CD4-positive, alpha-beta T cell treated with Interleukin-15 for 1 hour (primary cell): ENCODE measurements around the gene PLOD2.

Experiments used
- DNase-seq: peaks from one replicate; pipeline ENCODE4 v3.0.0-alpha.2; 2020

PLOD2 gene

DNA sequence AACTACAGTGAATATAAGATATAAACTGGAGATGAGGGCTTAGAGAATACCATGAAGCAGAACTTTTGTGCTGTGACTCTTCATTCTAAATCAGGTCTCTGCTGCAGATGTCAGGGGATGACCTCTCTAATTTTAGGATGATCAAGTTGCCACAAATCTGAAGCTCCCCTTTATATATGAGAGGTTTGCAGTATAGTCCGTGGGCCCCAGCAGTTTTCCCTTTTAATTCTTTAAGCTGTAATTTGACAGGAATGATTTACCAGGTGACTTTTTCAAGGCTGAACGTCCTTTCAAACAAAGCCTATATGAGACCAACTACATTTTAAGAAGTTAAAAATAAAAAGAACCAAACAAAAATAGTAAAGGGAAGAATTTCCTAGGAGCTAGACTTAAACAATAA, 4.9 kb upstream of the PLOD2 start:
- DNase-seq: no peak

- no peak for DNase-seq
Measured at GRCh38 chr3:146164971-146165769, 4.2 kb upstream of the PLOD2 start.

GRCh38 chr3:146164506-146164905, 3.5 kb upstream of the PLOD2 start:
- no peak for DNase-seq

GRCh38 chr3:146164071-146164470, 3.1 kb upstream of the PLOD2 start:
- no peak for DNase-seq

GRCh38 chr3:146163584-146163983, 2.6 kb upstream of the PLOD2 start:
- no peak for DNase-seq

GRCh38 chr3:146162561-146162960, 1.6 kb upstream of the PLOD2 start:
- DNase-seq: no peak

DNA sequence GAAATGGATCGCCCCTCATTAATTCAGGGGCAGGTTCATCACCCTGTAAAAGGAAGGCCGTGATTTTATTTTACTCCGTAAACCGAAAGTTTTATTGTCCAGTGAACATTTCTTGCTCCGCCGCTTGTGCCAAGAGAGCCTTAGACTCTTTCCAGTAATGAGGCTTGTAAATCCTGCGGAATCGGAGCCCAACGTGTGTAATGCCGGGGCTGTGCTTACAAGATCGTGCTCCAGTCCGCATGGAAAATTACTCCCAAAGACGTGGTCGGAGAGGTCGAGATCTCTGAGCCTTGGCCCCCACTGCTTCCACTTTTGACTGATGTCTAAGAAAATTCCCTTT, 649 bp upstream of the PLOD2 start:
- DNase-seq: no peak

GRCh38 chr3:146160321-146160963, 542 bp downstream of the PLOD2 start:
- no peak for DNase-seq

GRCh38 chr3:146159616-146160320, 1.2 kb downstream of the PLOD2 start:
- DNase-seq: no peak

- no peak for DNase-seq
Measured at GRCh38 chr3:146159037-146159436, 1.9 kb downstream of the PLOD2 start.

DNA sequence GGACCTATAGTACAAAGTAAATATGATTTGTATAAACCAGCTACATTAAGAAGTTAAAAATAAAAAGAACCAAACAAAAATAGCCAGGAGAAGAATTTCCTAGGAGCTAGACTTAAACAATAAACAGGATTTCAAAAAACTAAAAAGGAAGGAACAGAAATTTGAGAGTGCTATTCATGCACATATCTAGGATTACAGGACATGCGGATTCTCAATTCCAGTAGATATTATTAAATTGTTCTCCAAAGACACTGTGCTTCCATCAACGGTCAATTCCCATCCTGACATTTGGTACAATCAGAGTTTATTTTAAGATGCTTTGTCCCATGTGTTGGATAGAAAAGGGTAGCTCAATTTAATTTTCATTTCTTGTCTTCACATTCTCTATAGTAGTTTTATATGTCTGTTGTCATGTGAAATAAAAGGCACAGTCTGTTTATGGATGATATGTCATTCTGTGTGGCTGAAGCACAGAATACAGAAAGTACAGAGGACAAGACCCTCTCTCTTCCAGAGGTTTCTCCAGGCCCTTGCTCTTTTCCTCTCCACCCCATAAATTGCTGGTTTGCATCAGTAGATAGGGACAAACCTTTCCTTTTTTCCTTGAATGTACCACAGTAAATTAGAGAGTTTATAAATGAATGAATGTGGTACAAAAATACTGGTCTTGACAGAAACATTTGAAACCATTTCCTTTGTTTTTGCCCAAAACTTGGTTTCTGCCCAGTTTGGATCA, 3.5 kb downstream of the PLOD2 start:
- DNase-seq: no peak

DNA sequence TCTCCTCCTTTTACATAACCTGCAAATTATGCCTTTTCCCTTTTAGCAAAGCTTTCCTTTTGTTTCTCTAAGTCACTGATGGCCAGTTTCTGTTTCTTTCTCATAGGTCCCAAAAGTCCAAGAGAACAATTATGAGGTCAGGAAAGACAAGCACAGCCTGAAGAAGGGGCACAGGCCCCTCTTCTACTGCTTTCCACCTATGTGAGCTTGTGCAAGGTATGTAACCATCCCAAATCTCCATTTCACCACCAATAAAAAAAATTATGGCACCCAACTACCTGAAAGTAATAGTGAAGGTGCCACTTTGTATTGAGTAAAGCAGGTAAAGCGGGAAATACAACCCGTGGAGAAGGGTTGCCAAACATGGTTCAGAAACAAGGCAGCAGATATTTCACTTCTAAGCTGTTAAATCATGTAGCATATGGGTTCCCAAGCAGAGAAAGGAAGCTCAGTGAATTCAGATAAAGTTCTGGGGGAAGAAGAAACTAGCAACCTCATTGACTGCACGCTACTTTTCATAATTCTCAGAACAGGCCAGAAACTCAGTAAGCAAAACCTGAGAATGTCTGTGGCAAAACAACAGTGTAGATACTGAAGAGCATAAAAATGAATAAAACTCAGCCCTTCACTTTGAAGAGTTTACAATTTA, 4.2 kb downstream of the PLOD2 start:
- DNase-seq: no peak

GRCh38 chr3:146156095-146156494, 4.9 kb downstream of the PLOD2 start:
- DNase-seq: no peak

DNA sequence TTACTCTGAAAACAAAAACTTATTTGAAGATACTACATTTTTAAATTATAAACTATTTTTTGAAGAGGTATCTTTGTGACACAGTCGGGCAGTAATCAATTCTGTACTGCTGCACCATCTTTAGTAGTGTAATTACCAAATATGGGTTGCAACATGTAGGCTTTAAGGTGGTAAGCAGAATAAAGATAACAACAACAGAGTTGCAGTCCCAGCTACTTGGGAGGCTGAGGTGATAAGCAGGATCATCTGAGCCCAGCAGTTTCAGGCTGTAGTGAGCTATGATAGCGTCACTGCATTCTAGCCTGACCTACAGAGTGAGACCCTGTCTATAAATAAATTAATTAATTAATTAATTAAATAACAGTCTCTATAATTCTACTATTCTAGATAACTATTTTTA, 6.0 kb downstream of the PLOD2 start:
- no peak for DNase-seq

- no peak for DNase-seq
Measured at GRCh38 chr3:146154316-146154715, 6.7 kb downstream of the PLOD2 start.

DNA sequence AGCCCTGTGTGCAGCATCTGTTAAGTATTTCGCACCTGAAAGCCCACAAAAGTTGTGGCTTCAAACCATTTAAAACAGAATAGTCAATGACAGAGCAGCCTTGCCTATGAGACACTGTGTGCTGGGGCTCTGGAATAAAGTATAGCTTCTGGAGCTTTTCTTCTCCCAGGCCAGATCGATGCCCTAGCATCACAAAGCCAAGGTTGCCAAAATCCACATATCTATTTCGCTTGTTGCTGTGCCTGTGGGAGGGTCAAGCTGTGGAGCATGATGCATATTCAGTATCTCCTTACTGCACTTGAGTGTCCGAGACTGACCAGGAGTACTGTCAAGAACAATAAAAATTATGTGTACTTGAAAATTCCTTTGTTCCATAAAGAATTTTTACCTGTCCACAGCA, 7.6 kb downstream of the PLOD2 start:
- DNase-seq: no peak

DNA sequence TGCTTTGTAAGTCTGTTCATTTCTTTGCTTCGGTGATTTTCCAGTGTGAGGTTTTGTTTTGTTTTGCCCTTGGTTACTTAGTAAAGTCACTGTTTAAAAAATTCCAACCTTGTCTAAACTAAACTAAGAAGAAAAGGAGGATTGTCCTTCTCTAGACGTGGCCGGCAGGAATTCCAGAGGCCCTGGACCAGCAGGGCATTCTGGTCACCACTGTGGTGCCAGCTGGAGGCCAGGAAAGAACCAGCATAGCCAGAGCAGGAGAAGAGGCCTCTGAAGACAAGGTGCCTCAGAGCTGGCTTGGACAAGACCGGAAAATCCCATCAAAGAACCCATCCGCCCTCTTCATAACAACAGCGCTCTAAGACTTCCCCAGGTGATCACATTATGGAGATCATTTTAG, 8.2 kb downstream of the PLOD2 start:
- no peak for DNase-seq

DNA sequence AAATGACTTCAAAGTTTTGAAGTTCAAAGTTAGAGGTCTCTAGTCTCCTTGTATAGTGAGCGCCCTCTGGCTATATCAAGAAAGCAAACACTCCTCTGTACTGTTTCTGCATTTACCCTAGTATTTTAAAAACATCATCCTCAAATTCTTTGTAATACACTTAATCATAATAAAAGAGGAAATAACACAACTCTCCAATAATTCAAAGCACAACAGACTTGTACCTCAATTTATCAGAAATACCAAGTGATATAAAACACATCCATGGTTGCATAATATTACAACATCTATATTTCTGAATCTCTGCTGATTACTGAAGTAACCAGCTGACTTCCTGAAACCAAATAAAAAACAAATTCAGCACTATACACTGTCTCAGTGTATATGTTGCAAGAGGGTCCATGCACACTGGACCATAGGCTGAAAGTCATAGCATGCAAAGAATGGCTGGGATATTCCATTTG, 12.5 kb downstream of the PLOD2 start:
- DNase-seq: no peak

- no peak for DNase-seq
Measured at GRCh38 chr3:146145642-146146041, 15.3 kb downstream of the PLOD2 start.

- no peak for DNase-seq
Measured at GRCh38 chr3:146142757-146143156, 18.2 kb downstream of the PLOD2 start.

DNA sequence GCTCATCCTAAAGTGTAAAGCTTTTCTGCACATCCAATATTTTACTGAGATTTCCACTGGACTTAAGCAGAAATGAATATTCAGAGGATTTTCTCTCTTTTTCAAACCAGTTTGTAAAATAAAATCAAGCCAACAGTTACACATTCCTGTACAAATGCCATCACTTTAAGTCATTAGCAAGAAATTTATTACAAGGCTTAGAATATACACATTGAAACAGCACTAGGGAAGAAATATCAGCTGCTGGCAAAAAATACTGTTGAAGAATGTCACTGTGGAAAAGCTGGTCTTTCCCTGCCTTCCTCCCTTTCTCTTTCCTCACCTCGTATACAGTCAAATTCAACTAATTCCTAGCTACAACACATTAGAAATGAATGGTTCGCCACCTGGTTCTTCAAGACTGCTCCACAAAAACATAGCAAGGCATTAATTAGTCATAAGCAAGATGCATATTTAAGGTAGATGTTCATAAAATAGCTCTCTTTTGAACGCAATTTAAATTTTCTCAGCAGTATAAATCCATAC, 21.3 kb downstream of the PLOD2 start:
- DNase-seq: no peak

GRCh38 chr3:146138902-146139301, 22.1 kb downstream of the PLOD2 start:
- no peak for DNase-seq

DNA sequence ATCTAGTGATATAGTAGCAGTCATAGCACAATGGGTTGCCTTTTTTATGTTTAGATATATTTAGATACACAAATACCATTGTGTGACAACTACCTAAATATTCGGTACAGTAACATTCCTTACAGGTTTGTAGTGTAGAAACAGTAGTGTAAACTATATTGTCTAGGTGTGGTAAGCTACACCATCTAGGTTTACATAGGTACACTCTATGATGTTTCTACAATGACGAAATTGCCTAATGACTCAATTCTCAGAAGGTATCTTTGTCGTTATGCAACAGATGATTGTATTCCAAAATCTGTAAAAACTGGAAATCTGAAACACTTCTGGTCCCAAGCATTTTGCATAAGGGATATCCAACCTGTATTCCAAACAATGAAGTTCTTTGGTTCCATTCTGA, 24.3 kb downstream of the PLOD2 start:
- no peak for DNase-seq
